Ishikawa (cell line): ENCODE data around the gene RPS15.

ENCODE experiments used
- CEBPB ChIP-seq: IDR thresholded peaks from 2 replicates; pipeline ENCODE4 v1.6.1; 2012
- CREB1 ChIP-seq: IDR thresholded peaks from 2 replicates; pipeline ENCODE4 v1.6.1; 2012; ENCODE audit warnings: low read depth
- EGR1 ChIP-seq: IDR thresholded peaks from 2 replicates; pipeline ENCODE4 v1.6.1; 2012
- EP300 ChIP-seq: IDR thresholded peaks from 2 replicates; pipeline ENCODE4 v1.6.1; 2012; ENCODE audit warnings: borderline replicate concordance
- FOXM1 ChIP-seq: IDR thresholded peaks from 2 replicates; pipeline ENCODE4 v1.6.1; 2012; ENCODE audit warnings: low read depth, borderline replicate concordance
- MAX ChIP-seq: IDR thresholded peaks from 2 replicates; pipeline ENCODE4 v1.6.1; 2012
- NFIC ChIP-seq: IDR thresholded peaks from 2 replicates; pipeline ENCODE4 v1.6.1; 2012
- RAD21 ChIP-seq: IDR thresholded peaks from 2 replicates; pipeline ENCODE4 v1.6.1; 2012; ENCODE audit warnings: low read depth
- REST ChIP-seq: IDR thresholded peaks from 2 replicates; pipeline ENCODE4 v1.6.1; 2012; ENCODE audit warnings: low read depth, mild to moderate bottlenecking
- TAF1 ChIP-seq: IDR thresholded peaks from 2 replicates; pipeline ENCODE4 v1.6.1; 2012; ENCODE audit warnings: low read depth, mild to moderate bottlenecking
- TCF12 ChIP-seq: IDR thresholded peaks from 2 replicates; pipeline ENCODE4 v1.6.1; 2012; ENCODE audit warnings: low read depth
- TEAD4 ChIP-seq: IDR thresholded peaks from 2 replicates; pipeline ENCODE4 v1.6.1; 2012
- USF1 ChIP-seq: IDR thresholded peaks from 2 replicates; pipeline ENCODE4 v1.6.1; 2012
- YY1 ChIP-seq: IDR thresholded peaks from 2 replicates; pipeline ENCODE4 v1.6.1; 2012; ENCODE audit warnings: low read depth
- ZBTB7A ChIP-seq: IDR thresholded peaks from 2 replicates; pipeline ENCODE4 v1.6.1; 2012; ENCODE audit warnings: low read depth

The RPS15 gene

GRCh38 chr19:1451916-1452801 lies 14.0 kb downstream of the RPS15 start:
- TF ChIP-seq USF1 (no peak), RAD21 (no peak)

GRCh38 chr19:1452802-1453524 lies 14.8 kb downstream of the RPS15 start:
- TF ChIP-seq ZBTB7A (no peak), CREB1 (no peak), REST (no peak), EP300 (no peak), FOXM1 (no peak), MAX (no peak), RAD21 (no peak), TAF1 (no peak), TCF12 (no peak), EGR1 (no peak), CEBPB (no peak), TEAD4 (no peak), USF1 (no peak), YY1 (no peak), NFIC (no peak)

- TF ChIP-seq USF1 (peak; percentile 68), TAF1 (no peak), EP300 (no peak), YY1 (no peak), CREB1 (no peak), RAD21 (no peak), MAX (peak; percentile 88), EGR1 (peak; percentile 86), TEAD4 (no peak)
Observed at GRCh38 chr19:1453525-1454364, 15.5 kb downstream of the RPS15 start.

GRCh38 chr19:1455002-1455335 lies 16.8 kb downstream of the RPS15 start:
- 0 out of 2 replicates have a peak, but pooled peaks have one; percentile 36 for TF ChIP-seq EGR1
- TF ChIP-seq EP300, result no peak

- peak; percentile 97 for TF ChIP-seq MAX
- TF ChIP-seq TCF12, result no peak
- no peak for TF ChIP-seq ZBTB7A
Observed at GRCh38 chr19:1455336-1456120, 17.3 kb downstream of the RPS15 start.
